Neural cell (in vitro differentiated cells): ENCODE data around the gene DBP. TPM values are rescaled to one million over a fixed set of nuclear protein-coding genes. Genes with fewer than 3 reads are reported as not detected.

Experiments used
- H2AFZ ChIP-seq: fragments of 200-600, 300-800 bp; sonication (generic), shearing (Covaris generic); 2 replicates; pipeline ENCODE4 v1.6.0; 2014; ENCODE audit warnings: low read depth, mild to moderate bottlenecking, antibody characterized with exemption, low read length, moderate library complexity
- H3F3A ChIP-seq: fragments of 200-600 bp; shearing (Covaris generic); 2 replicates; pipeline ENCODE4 v1.6.1; 2016; ENCODE audit warnings: mild to moderate bottlenecking, moderate library complexity, mixed read lengths, antibody characterized with exemption, low read length; ENCODE audit not compliant: insufficient read depth, poor library complexity, severe bottlenecking
- H3K27ac ChIP-seq: fragments of 200-600, 300-800 bp; sonication (generic), shearing (Covaris generic); 2 replicates; pipeline ENCODE4 v1.5.1; 2014; ENCODE audit warnings: mild to moderate bottlenecking, low read length, moderate library complexity
- H3K27me3 ChIP-seq: fragments of 300-800, 200-600 bp; sonication (generic), shearing (Covaris generic); 2 replicates; pipeline ENCODE4 v1.6.0; 2014; ENCODE audit warnings: mild to moderate bottlenecking, low read depth, low read length, moderate library complexity; ENCODE audit not compliant: insufficient read depth
- H3K36me3 ChIP-seq: fragments of 300-800, 200-600 bp; sonication (generic), shearing (Covaris generic); 2 replicates; pipeline ENCODE4 v1.5.1; 2014; ENCODE audit warnings: mild to moderate bottlenecking, antibody characterized with exemption, low read length, moderate library complexity; ENCODE audit not compliant: insufficient read depth
- H3K4me2 ChIP-seq: fragments of 300-800, 200-600 bp; sonication (generic), shearing (Covaris generic); 2 replicates; pipeline ENCODE4 v1.6.0; 2014; ENCODE audit warnings: mild to moderate bottlenecking, low read length
- H3K4me3 ChIP-seq: fragments of 300-800, 200-600 bp; sonication (generic), shearing (Covaris generic); 2 replicates; pipeline ENCODE4 v1.5.1; 2014; ENCODE audit warnings: mild to moderate bottlenecking, low read length, moderate library complexity
- H3K79me2 ChIP-seq: fragments of 200-600 bp; shearing (Covaris generic); replicated peaks from 2 replicates; pipeline ENCODE4 v1.6.0; 2014; ENCODE audit warnings: mild to moderate bottlenecking, low read length, moderate library complexity; ENCODE audit not compliant: insufficient read depth
- H3K9ac ChIP-seq: fragments of 300-800, 200-600 bp; sonication (generic), shearing (Covaris generic); 2 replicates; pipeline ENCODE4 v1.6.1; 2016; ENCODE audit warnings: mild to moderate bottlenecking, low read length, mixed read lengths
- H3K9me2 ChIP-seq: fragments of 200-600 bp; shearing (Covaris generic); 2 replicates; pipeline ENCODE4 v1.6.1; 2016; ENCODE audit warnings: mild to moderate bottlenecking, low read length, mixed read lengths; ENCODE audit not compliant: insufficient read depth
- H3K9me3 ChIP-seq: fragments of 200-600, 300-800 bp; sonication (generic), shearing (Covaris generic); 2 replicates; pipeline ENCODE4 v1.6.1; 2016; ENCODE audit warnings: mild to moderate bottlenecking, mixed run types, low read length, moderate library complexity, mixed read lengths
- H4K20me1 ChIP-seq: fragments of 200-600 bp; shearing (Covaris generic); 2 replicates; pipeline ENCODE4 v1.6.1; 2016; ENCODE audit warnings: mild to moderate bottlenecking, mixed run types; ENCODE audit not compliant: insufficient read depth
- EP300 ChIP-seq: fragments of 450-650 bp; conservative IDR thresholded peaks from 2 replicates; pipeline ENCODE4 v1.6.1; 2014; ENCODE audit warnings: antibody characterized with exemption, mild to moderate bottlenecking, moderate library complexity; ENCODE audit not compliant: poor library complexity, severe bottlenecking
- EZH2 ChIP-seq: fragments of 200-600, 300-800 bp; shearing (Covaris generic), sonication (generic); IDR thresholded peaks from 2 replicates; pipeline ENCODE4 v1.6.1; 2014; ENCODE audit warnings: antibody characterized with exemption, low read length, borderline replicate concordance, mild to moderate bottlenecking; ENCODE audit not compliant: insufficient read depth, poor library complexity, severe bottlenecking
- MXI1 ChIP-seq: fragments of 450-650 bp; conservative IDR thresholded peaks from 2 replicates; pipeline ENCODE4 v1.6.1; 2014; ENCODE audit warnings: antibody characterized with exemption, mild to moderate bottlenecking; ENCODE audit not compliant: poor library complexity, severe bottlenecking
- POLR2AphosphoS5 ChIP-seq: IDR thresholded peaks from 2 replicates; pipeline ENCODE4 v1.6.1; 2012
- RAD21 ChIP-seq: fragments of 450-650 bp; conservative IDR thresholded peaks from 2 replicates; pipeline ENCODE4 v1.6.1; 2014; ENCODE audit warnings: antibody characterized with exemption, mild to moderate bottlenecking, moderate library complexity
- SMC3 ChIP-seq: fragments of 450-650 bp; conservative IDR thresholded peaks from 2 replicates; pipeline ENCODE4 v1.6.1; 2014; ENCODE audit warnings: antibody characterized with exemption, mild to moderate bottlenecking, moderate library complexity; ENCODE audit not compliant: poor library complexity
- TAF1 ChIP-seq: IDR thresholded peaks from 2 replicates; pipeline ENCODE4 v1.6.1; 2012; ENCODE audit warnings: low read depth
- polyA plus RNA-seq: library from polyadenylated mRNA; depleted of rRNA; stranded (reverse); fragments of >200 nt; gene quantifications from 2 replicates; pipeline ENCODE4 v1.2.3, GENCODE V29; 2014
- TF ChIP-seq, protein P1 (sequence below): IDR thresholded peaks from 2 replicates; pipeline ENCODE4 v1.6.1; 2012; ENCODE audit warnings: borderline replicate concordance
- TF ChIP-seq, protein P2 (sequence below): fragments of 450-650 bp; IDR thresholded peaks from 2 replicates; pipeline ENCODE4 v1.5.1; 2014; ENCODE audit warnings: antibody characterized with exemption, mild to moderate bottlenecking, moderate library complexity; ENCODE audit not compliant: poor library complexity, severe bottlenecking

The DBP gene
- polyA plus RNA-seq, 1 donor from 2014 or later, result 3.6 TPM

DNA sequence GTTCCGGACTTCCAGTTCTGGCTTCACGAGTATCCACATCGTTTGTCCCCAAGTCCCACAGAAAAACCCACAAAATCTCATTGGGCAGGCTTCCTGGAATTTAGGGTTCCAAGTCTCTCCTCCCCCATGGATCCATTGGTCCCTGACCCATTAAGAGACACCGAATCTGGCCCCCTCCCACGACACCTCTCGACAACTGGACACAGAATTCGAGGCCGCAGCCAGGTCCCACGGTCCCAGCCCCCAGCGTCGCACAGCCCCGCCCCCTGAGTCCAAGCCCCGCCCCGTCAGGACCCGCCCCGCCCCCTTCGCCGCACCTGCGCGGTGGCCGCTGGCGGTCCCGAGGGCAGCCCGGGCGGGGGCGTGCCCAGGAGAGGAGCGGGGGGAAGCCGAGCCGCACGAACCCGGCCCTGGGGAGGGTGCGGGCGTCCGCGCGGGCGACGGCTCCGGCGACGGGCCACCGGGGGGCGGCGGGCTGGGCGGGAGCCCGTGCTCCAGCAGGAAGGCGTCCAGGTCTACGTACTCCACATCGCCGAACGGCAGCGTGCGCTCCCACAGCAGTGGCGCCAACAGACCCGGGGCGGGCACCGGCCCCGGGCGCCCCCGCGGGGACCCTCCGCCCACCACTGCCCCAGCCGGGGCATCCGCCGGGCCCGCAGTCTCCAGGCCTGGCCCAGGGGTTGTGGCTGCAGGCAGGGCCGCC is 1.8 kb downstream of the DBP start:
- peak; percentile 48 for TF ChIP-seq POLR2AphosphoS5
- TF ChIP-seq RAD21, result no peak
- TF ChIP-seq, protein P1, sequence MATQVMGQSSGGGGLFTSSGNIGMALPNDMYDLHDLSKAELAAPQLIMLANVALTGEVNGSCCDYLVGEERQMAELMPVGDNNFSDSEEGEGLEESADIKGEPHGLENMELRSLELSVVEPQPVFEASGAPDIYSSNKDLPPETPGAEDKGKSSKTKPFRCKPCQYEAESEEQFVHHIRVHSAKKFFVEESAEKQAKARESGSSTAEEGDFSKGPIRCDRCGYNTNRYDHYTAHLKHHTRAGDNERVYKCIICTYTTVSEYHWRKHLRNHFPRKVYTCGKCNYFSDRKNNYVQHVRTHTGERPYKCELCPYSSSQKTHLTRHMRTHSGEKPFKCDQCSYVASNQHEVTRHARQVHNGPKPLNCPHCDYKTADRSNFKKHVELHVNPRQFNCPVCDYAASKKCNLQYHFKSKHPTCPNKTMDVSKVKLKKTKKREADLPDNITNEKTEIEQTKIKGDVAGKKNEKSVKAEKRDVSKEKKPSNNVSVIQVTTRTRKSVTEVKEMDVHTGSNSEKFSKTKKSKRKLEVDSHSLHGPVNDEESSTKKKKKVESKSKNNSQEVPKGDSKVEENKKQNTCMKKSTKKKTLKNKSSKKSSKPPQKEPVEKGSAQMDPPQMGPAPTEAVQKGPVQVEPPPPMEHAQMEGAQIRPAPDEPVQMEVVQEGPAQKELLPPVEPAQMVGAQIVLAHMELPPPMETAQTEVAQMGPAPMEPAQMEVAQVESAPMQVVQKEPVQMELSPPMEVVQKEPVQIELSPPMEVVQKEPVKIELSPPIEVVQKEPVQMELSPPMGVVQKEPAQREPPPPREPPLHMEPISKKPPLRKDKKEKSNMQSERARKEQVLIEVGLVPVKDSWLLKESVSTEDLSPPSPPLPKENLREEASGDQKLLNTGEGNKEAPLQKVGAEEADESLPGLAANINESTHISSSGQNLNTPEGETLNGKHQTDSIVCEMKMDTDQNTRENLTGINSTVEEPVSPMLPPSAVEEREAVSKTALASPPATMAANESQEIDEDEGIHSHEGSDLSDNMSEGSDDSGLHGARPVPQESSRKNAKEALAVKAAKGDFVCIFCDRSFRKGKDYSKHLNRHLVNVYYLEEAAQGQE, result peak; percentile 31
- no peak for TF ChIP-seq SMC3
- TF ChIP-seq, protein P2, sequence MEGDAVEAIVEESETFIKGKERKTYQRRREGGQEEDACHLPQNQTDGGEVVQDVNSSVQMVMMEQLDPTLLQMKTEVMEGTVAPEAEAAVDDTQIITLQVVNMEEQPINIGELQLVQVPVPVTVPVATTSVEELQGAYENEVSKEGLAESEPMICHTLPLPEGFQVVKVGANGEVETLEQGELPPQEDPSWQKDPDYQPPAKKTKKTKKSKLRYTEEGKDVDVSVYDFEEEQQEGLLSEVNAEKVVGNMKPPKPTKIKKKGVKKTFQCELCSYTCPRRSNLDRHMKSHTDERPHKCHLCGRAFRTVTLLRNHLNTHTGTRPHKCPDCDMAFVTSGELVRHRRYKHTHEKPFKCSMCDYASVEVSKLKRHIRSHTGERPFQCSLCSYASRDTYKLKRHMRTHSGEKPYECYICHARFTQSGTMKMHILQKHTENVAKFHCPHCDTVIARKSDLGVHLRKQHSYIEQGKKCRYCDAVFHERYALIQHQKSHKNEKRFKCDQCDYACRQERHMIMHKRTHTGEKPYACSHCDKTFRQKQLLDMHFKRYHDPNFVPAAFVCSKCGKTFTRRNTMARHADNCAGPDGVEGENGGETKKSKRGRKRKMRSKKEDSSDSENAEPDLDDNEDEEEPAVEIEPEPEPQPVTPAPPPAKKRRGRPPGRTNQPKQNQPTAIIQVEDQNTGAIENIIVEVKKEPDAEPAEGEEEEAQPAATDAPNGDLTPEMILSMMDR, result no peak
- TF ChIP-seq MXI1, result no peak
- Histone ChIP-seq H3K4me3 (peak overlapping the region; percentile 66), H3K9me3 (no peaks in the 10 kb centered on the region), H3K79me2 (no peaks in the 10 kb centered on the region), H3K9ac (peak overlapping the region; percentile 74), H3K36me3 (no peaks in the 10 kb centered on the region), H3K4me2 (peak overlapping the region; percentile 54), H3F3A (peaks cover 8% of the 10 kb centered on the region), H4K20me1 (no peaks in the 10 kb centered on the region), H3K27me3 (no peaks in the 10 kb centered on the region), H3K27ac (peak overlapping the region; percentile 73), H2AFZ (no peak overlapping the region), H3K9me2 (no peaks in the 10 kb centered on the region)

DNA sequence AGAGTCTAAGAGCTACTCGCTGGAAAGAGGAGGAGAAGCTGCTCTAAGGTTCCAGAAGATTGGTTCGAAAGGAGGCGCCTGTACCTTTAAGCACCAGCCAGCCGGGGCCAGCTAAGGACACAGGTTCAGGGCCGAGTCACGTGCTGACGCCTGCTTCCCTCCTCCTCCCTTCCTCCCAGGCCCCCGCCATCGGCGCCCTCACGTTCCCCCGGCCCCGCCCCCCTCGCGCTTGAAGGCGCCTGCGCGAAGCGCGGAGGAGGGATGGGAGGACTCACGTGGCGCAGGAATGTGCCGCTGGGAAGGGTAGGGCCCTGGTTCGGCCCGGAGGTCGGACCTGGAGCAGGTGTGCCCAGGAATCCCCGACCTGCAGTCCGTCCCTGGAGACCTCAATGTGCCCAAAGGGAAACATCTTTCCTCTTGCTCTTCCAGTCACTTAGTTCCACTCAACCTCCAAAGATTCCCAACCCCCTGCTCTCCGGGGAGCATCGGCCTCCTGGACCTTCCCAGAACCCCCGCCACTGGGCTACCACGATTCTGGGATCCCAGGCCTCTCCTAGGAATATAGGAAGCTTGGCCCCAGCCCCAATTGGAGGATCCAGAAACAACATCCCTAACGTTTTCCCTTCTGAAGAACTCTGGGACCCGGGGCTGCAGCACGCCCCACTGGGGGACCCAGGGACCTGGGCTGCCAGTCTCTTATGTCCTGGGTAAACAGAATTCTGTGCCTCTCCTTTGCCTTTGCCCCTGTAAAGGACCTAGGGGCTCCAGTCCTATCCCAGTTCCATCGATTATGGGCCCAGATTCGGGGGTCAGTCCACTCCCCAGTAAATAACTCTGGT is 2.5 kb downstream of the DBP start:
- Histone ChIP-seq H3K4me2 (peak overlapping the region; percentile 62), H3K27me3 (no peaks in the 10 kb centered on the region), H4K20me1 (no peaks in the 10 kb centered on the region), H3K9me3 (no peaks in the 10 kb centered on the region), H3K27ac (peak overlapping the region; percentile 73), H3K79me2 (no peaks in the 10 kb centered on the region), H2AFZ (no peak overlapping the region), H3K9me2 (no peaks in the 10 kb centered on the region), H3F3A (peaks cover 8% of the 10 kb centered on the region), H3K9ac (peak overlapping the region; percentile 51), H3K36me3 (no peaks in the 10 kb centered on the region), H3K4me3 (peak overlapping the region; percentile 66)
- TF ChIP-seq MXI1 (peak; percentile 52), POLR2AphosphoS5 (no peak)

DNA sequence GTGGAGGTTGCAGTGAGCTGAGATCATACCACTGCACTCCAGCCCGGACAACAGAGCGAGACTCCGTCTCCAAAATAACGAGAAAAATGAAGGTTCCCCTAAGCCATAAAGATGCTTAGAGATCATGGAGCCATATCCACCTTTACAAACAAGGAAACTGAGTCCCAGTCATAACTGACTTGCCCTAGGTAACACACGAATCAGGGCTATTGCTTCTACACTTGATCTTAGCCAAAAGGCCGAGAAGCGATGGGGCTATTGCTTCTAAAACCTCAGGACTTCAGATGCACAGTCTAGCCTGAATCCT is 3.2 kb downstream of the DBP start:
- H3F3A ChIP-seq, result peaks cover 7% of the 10 kb centered on the region
- H3K27me3 ChIP-seq, result no peaks in the 10 kb centered on the region
- H3K4me3 ChIP-seq, result peak overlapping the region; percentile 66
- H4K20me1 ChIP-seq, result no peaks in the 10 kb centered on the region
- no peaks in the 10 kb centered on the region for H3K9me3 ChIP-seq
- peak overlapping the region; percentile 73 for H3K27ac ChIP-seq
- no peaks in the 10 kb centered on the region for H3K9me2 ChIP-seq
- no peaks in the 10 kb centered on the region for H3K79me2 ChIP-seq
- no peaks in the 10 kb centered on the region for H3K36me3 ChIP-seq
- no peak overlapping the region for H2AFZ ChIP-seq
- peak overlapping the region; percentile 62 for H3K4me2 ChIP-seq
- H3K9ac ChIP-seq, result peak overlapping the region; percentile 51
- no peak for TF ChIP-seq EP300
- no peak for TF ChIP-seq MXI1
- TF ChIP-seq SMC3, result no peak
- TF ChIP-seq RAD21, result no peak
- TF ChIP-seq TAF1, result no peak
- TF ChIP-seq EZH2, result no peak
- no peak for TF ChIP-seq POLR2AphosphoS5
- TF ChIP-seq, protein P1, result no peak
